Measurements from ENCODE around the gene CCNQ. TPM values are rescaled to one million over a fixed set of nuclear protein-coding genes. Genes with fewer than 3 reads are reported as not detected.

CCNQ gene
- total RNA-seq, 1 experiment from 2014 or later, result 33.9 TPM

DNA sequence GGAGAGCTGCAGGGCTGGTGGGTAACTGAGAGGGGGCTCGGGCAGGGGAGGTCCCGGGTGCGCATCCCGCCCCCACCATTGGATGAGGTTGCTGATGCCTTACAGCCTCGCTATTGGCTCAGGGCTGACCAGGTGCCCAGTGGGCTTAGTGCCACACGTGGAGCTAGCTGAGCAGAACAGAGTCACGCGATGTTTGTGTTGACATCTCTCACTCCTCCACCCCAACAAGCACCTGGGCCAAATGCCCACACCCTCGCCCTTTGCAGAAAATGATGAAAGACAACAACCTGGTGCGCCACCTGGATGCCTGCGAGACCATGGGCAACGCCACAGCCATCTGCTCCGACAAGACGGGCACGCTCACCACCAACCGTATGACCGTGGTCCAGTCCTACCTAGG, 49.7 kb downstream of the CCNQ start:
- H3K36me3 ChIP-seq (ENCODE audit: low read depth), result no peaks in the 10 kb centered on the region
- H3K4me2 ChIP-seq, result no peak overlapping the region
- no peak overlapping the region for H3K27ac ChIP-seq
- BruUV-seq (replicated peaks), result no TSS peak
- intact Hi-C loops (cut with micrococcal nuclease; ENCODE audit: unreplicated experiment), result no loop called here
- no peaks in the 10 kb centered on the region for H3K9me2 ChIP-seq (ENCODE audit: insufficient read depth)
- no peaks in the 10 kb centered on the region for H3K9me3 ChIP-seq (ENCODE audit: insufficient read depth, low read depth)
- TF ChIP-seq EZH2 (IDR thresholded peaks at IDR 0.05; ENCODE audit: low read depth), result no peak
- TF ChIP-seq, protein P1, sequence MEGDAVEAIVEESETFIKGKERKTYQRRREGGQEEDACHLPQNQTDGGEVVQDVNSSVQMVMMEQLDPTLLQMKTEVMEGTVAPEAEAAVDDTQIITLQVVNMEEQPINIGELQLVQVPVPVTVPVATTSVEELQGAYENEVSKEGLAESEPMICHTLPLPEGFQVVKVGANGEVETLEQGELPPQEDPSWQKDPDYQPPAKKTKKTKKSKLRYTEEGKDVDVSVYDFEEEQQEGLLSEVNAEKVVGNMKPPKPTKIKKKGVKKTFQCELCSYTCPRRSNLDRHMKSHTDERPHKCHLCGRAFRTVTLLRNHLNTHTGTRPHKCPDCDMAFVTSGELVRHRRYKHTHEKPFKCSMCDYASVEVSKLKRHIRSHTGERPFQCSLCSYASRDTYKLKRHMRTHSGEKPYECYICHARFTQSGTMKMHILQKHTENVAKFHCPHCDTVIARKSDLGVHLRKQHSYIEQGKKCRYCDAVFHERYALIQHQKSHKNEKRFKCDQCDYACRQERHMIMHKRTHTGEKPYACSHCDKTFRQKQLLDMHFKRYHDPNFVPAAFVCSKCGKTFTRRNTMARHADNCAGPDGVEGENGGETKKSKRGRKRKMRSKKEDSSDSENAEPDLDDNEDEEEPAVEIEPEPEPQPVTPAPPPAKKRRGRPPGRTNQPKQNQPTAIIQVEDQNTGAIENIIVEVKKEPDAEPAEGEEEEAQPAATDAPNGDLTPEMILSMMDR (conservative IDR thresholded peaks at IDR 0.05), result no peak
- no peaks in the 10 kb centered on the region for H4K20me1 ChIP-seq (ENCODE audit: insufficient read depth)
- no peaks in the 10 kb centered on the region for H3F3A ChIP-seq (ENCODE audit: insufficient read depth, low read depth)
- CTCF ChIA-PET, result interaction anchor here (0.6 kb wide), 1 partner anchor 78 kb away, joined by 4 read pairs; no protein-coding TSS in a partner anchor
- no peaks in the 10 kb centered on the region for H3K4me1 ChIP-seq (replicated peaks; ENCODE audit: insufficient read depth)
- no peak for DNase-seq
- no peaks in the 10 kb centered on the region for H3K79me2 ChIP-seq (ENCODE audit: low read depth)
- no peak overlapping the region for H3K4me3 ChIP-seq
- POLR2A ChIA-PET (ENCODE audit: unreplicated experiment), result no interaction called here
- H2AFZ ChIP-seq, result no peak overlapping the region
- H3K27me3 ChIP-seq (ENCODE audit: insufficient read depth, low read depth), result peaks cover 30% of the 10 kb centered on the region

DNA sequence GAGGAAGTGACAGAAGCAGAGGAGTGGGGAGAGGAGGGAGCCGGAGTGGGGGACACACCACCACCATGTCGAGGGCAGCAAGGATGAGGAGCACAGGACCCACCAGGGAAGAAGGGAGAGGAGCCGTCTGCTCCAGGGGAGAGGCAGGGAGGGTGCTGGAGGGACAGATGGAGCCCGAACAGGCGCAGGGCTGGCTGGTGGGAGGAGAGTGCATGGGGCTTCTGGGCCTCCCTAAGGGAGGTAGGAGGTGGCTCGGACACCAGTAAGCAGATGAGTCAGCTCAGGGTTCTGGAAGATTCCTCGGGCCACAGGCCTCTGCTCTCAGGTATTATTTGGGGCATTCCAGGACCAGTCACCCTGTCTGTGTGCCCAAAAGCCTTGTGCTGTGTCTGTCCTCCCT, 51.7 kb downstream of the CCNQ start:
- H3K27me3 ChIP-seq (ENCODE audit: insufficient read depth, low read depth), result 0 out of 2 replicates have a peak, but pooled peaks cover 10% of the 10 kb centered on the region
- no peak overlapping the region for H2AFZ ChIP-seq
- ChIA-PET POLR2A (ENCODE audit: unreplicated experiment) (no interaction called here), CTCF (no interaction called here)
- no peaks in the 10 kb centered on the region for H3K9me2 ChIP-seq (ENCODE audit: insufficient read depth)
- no peak for TF ChIP-seq EZH2 (IDR thresholded peaks at IDR 0.05; ENCODE audit: low read depth)
- TF ChIP-seq, protein P1 (conservative IDR thresholded peaks at IDR 0.05), result no peak
- no peak overlapping the region for H3K27ac ChIP-seq
- no peaks in the 10 kb centered on the region for H4K20me1 ChIP-seq (ENCODE audit: insufficient read depth)
- no peak overlapping the region for H3K4me3 ChIP-seq
- H3K9me3 ChIP-seq (ENCODE audit: insufficient read depth, low read depth), result no peaks in the 10 kb centered on the region
- H3F3A ChIP-seq (ENCODE audit: insufficient read depth, low read depth), result no peaks in the 10 kb centered on the region
- H3K36me3 ChIP-seq (ENCODE audit: low read depth), result no peaks in the 10 kb centered on the region
- DNase-seq, result no peak
- H3K4me2 ChIP-seq, result no peak overlapping the region
- no peaks in the 10 kb centered on the region for H3K4me1 ChIP-seq (replicated peaks; ENCODE audit: insufficient read depth)
- no TSS peak for BruUV-seq (replicated peaks)
- H3K79me2 ChIP-seq (ENCODE audit: low read depth), result no peaks in the 10 kb centered on the region
- intact Hi-C loops (cut with micrococcal nuclease; ENCODE audit: unreplicated experiment), result no loop called here

DNA sequence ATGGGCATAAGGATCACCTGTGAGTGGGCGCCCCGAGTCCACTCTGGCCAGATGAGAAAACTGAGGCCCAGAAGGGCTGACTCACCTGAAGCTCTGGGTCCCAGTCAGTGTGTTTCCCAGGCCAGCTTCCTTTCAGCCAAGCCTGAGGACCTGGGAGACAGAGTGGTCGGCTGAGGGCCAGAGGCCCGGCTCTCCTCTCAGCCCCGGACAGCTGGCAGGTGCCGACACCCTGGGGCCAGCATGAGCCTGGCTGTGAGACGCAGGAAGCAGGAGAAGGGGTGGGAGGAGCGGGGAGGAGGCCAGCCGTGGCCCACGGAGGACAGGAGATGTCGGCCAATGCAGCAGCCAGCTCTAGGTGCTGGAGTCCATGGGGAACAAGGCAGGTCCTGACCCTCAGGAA, 52.6 kb downstream of the CCNQ start:
- CTCF ChIA-PET, result no interaction called here
- BruUV-seq (replicated peaks), result no TSS peak

DNA sequence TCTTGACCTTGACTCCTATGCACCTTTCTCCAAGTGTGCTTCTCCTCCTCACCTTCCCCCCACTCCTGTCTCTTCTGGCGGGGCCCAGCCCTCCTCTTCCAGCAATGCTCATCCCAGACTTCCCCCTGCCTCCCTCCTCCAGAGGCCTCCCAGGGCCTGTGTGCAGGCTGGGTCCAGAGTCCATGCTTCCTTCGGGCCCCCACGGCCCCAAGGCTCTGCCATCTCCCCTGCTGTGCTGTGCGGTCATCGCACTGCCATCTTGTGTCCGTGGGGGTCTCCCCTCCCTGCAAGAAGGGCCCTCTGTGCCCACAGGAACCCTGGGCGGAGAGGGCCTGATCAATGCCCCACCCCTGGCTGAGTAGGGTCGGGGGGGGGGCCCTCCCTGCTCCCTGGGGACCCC, 54.2 kb downstream of the CCNQ start:
- H3K9me2 ChIP-seq (ENCODE audit: insufficient read depth), result no peaks in the 10 kb centered on the region
- H2AFZ ChIP-seq, result no peak overlapping the region
- no peak for TF ChIP-seq EZH2 (IDR thresholded peaks at IDR 0.05; ENCODE audit: low read depth)
- BruUV-seq (replicated peaks), result no TSS peak
- intact Hi-C loops (cut with micrococcal nuclease; ENCODE audit: unreplicated experiment), result no loop called here
- H3K27me3 ChIP-seq (ENCODE audit: insufficient read depth, low read depth), result 0 out of 2 replicates have a peak, but pooled peaks cover 6% of the 10 kb centered on the region
- no peaks in the 10 kb centered on the region for H3K4me1 ChIP-seq (replicated peaks; ENCODE audit: insufficient read depth)
- no peak for DNase-seq
- H3K4me3 ChIP-seq, result no peak overlapping the region
- no peaks in the 10 kb centered on the region for H3K9me3 ChIP-seq (ENCODE audit: insufficient read depth, low read depth)
- no peaks in the 10 kb centered on the region for H3K79me2 ChIP-seq (ENCODE audit: low read depth)
- CTCF ChIA-PET, result interaction anchor here (0.6 kb wide), 1 partner anchor 66 kb away, joined by 8 read pairs; no protein-coding TSS in a partner anchor
- H3F3A ChIP-seq (ENCODE audit: insufficient read depth, low read depth), result no peaks in the 10 kb centered on the region
- no peaks in the 10 kb centered on the region for H4K20me1 ChIP-seq (ENCODE audit: insufficient read depth)
- no peak overlapping the region for H3K4me2 ChIP-seq
- H3K36me3 ChIP-seq (ENCODE audit: low read depth), result no peaks in the 10 kb centered on the region
- H3K27ac ChIP-seq, result no peak overlapping the region
- POLR2A ChIA-PET (ENCODE audit: unreplicated experiment), result no interaction called here

More for the DNA sequence above, 52.6 kb downstream of the CCNQ start:
- Histone ChIP-seq H3K9me2 (ENCODE audit: insufficient read depth) (no peaks in the 10 kb centered on the region), H3K27ac (no peak overlapping the region), H3K9me3 (ENCODE audit: insufficient read depth, low read depth) (no peaks in the 10 kb centered on the region), H3K4me3 (no peak overlapping the region), H3K4me2 (no peak overlapping the region), H2AFZ (no peak overlapping the region), H4K20me1 (ENCODE audit: insufficient read depth) (no peaks in the 10 kb centered on the region), H3K4me1 (replicated peaks; ENCODE audit: insufficient read depth) (no peaks in the 10 kb centered on the region), H3K79me2 (ENCODE audit: low read depth) (no peaks in the 10 kb centered on the region), H3F3A (ENCODE audit: insufficient read depth, low read depth) (no peaks in the 10 kb centered on the region), H3K36me3 (ENCODE audit: low read depth) (no peaks in the 10 kb centered on the region), H3K27me3 (ENCODE audit: insufficient read depth, low read depth) (0 out of 2 replicates have a peak, but pooled peaks cover 7% of the 10 kb centered on the region)
- no peak for TF ChIP-seq EZH2 (IDR thresholded peaks at IDR 0.05; ENCODE audit: low read depth)
- POLR2A ChIA-PET (ENCODE audit: unreplicated experiment), result no interaction called here
- intact Hi-C loops (cut with micrococcal nuclease; ENCODE audit: unreplicated experiment), result no loop called here
- no peak for DNase-seq
